ENCODE measurements around the gene FBLN2.

The FBLN2 gene

DNA sequence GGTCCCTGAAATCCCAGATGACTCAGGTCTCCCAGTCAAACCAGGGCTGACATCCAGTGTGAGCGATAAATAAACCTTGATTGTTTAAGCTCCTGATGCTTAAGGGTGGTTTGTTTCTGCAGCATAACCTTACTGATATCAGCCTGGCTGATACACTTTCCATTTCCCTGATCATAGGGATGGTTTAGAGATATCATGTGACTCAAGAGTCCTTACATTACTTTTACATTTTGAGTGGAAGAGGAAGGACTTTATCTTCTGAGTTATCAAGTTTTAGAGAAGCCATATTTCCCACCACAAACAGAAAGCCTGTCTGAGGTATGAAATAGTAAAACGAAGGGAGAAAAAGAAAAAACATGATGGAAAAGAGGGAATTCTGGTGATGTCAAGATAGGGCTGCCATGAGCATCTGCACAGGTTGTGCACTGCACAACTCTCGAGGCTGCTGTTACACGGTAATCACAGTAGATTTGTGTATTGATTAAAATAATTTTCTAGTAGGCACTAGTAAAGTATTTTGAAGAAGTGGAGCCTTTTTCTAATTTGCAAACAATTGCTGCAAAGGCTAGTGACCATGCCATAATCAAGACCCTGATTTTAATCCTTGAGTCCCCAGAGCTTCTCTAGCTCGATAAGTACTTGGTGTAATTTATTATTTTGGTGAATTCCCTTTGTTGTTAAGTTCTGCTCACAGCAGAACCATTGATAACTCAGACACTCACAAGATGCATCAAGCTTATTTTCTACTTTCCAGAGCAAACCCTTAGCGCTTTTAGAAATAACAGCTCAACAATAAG, 34.1 kb upstream of the FBLN2 start:
- no peak overlapping the region for H3K4me3 ChIP-seq (ENCODE audit: low read depth in 1 of 2, low read length in 2 of 2)
- H3K36me3 ChIP-seq (ENCODE audit: insufficient read depth, low read length) = no peaks in the 10 kb centered on the region
- DNase-seq (no peak), ATAC-seq (ENCODE audit: insufficient read depth, low read depth) (no peak)
- H3K79me2 ChIP-seq (ENCODE audit: insufficient read depth, low read length) = no peaks in the 10 kb centered on the region
- TF ChIP-seq, protein P1, sequence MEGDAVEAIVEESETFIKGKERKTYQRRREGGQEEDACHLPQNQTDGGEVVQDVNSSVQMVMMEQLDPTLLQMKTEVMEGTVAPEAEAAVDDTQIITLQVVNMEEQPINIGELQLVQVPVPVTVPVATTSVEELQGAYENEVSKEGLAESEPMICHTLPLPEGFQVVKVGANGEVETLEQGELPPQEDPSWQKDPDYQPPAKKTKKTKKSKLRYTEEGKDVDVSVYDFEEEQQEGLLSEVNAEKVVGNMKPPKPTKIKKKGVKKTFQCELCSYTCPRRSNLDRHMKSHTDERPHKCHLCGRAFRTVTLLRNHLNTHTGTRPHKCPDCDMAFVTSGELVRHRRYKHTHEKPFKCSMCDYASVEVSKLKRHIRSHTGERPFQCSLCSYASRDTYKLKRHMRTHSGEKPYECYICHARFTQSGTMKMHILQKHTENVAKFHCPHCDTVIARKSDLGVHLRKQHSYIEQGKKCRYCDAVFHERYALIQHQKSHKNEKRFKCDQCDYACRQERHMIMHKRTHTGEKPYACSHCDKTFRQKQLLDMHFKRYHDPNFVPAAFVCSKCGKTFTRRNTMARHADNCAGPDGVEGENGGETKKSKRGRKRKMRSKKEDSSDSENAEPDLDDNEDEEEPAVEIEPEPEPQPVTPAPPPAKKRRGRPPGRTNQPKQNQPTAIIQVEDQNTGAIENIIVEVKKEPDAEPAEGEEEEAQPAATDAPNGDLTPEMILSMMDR (IDR thresholded peaks at IDR 0.05; ENCODE audit: borderline replicate concordance, extremely low read depth, low read length, poor library complexity, severe bottlenecking) = no peak
- TF ChIP-seq EZH2 (IDR thresholded peaks at IDR 0.05; ENCODE audit: borderline replicate concordance, low read depth, low read length, severe bottlenecking) = no peak
- no peaks in the 10 kb centered on the region; the same call in 1 of the 2 replicates for H4K20me1 ChIP-seq (ENCODE audit: insufficient read depth, low read length)
- H3K9me3 ChIP-seq (ENCODE audit: insufficient read depth, low read length, severe bottlenecking) = no peaks in the 10 kb centered on the region
- no peak overlapping the region for H3K27ac ChIP-seq (ENCODE audit: low read length)
- no peaks in the 10 kb centered on the region for H3K27me3 ChIP-seq (ENCODE audit: insufficient read depth, low read length, poor library complexity)
- H3K4me1 ChIP-seq (ENCODE audit: insufficient read depth, low read length) = no peaks in the 10 kb centered on the region
- H3K9ac ChIP-seq (ENCODE audit: low read depth, low read length) = no peak overlapping the region
- H3K4me2 ChIP-seq (ENCODE audit: insufficient read depth, low read length) = no peak overlapping the region
- H2AFZ ChIP-seq (ENCODE audit: low read depth, low read length) = no peak overlapping the region

DNA sequence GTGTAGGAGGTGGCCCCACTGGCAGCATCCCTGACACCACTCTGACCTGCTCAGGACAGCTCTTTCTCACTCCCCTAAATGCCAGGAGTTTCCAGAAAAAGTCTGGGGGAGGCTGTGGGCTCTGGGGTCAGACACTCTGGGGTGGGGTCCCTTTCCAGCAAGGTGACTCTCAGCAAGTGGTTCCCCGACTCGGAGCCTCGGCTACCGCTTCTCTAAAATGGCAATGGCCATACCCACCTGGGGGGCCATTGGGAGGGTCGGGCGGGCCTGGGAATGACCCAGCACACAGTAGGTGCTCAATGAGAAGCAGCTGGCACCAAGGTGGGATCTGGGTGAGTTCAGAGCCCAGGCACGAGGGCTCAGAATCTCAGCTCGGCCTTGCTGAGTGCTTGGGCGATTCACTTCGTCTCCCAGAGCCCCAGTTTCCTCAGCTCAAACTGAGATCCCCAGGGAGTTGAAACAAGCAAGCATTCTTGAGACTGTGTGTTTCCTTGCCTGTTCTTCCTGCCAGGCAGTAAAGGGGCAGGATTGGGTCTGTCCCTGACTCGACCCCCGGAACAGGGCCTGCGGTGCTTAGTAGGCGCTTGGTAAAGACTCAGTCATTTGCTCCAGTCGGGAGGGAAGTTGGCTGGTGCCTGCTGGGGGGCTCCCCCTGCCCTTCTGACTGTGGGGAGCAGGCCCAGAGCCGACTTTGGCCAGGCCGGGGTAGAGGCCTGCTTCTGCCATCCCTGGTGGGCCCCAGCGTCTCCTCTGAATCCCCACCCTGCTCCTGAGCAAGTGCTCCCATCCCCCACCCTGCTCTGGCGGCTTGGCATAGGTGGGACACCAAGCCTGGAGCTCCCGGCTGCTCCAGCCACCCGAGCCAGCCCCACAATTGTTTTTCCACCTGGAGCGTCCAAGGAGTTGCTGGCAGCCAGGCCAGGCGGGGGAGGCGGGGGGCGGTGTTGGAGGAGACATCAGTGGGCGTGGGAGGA, 32.9 kb upstream of the FBLN2 start:
- Histone ChIP-seq H3K9ac (ENCODE audit: low read depth, low read length) (no peak overlapping the region), H3K27me3 (ENCODE audit: insufficient read depth, low read length, poor library complexity) (no peaks in the 10 kb centered on the region), H2AFZ (ENCODE audit: low read depth, low read length) (no peak overlapping the region)

DNA sequence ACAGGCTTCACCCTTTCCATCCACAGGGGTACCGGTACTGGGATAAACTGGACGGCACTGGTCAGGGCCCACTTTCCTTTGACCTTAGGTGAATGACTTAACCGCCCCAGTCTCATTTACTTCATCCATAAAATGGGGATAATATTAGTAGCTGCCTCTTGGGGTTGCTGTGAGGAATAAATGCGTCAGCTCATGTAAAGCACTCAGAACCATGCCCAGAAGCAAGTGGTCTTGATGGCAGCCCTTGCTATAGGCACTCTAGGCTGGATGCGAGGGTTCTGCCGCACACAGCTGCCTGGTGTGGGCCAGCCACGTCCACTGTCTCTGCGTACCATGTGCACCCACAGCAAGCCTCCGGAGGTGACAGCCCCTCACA, 32.2 kb upstream of the FBLN2 start:
- H3K27me3 ChIP-seq (ENCODE audit: insufficient read depth, low read length, poor library complexity) = no peaks in the 10 kb centered on the region
- H2AFZ ChIP-seq (ENCODE audit: low read depth, low read length) = no peak overlapping the region
- no peaks in the 10 kb centered on the region for H3K4me1 ChIP-seq (ENCODE audit: insufficient read depth, low read length)
- ATAC-seq (ENCODE audit: insufficient read depth, low read depth) = no peak
- H3K9me3 ChIP-seq (ENCODE audit: insufficient read depth, low read length, severe bottlenecking) = no peaks in the 10 kb centered on the region
- no peak overlapping the region for H3K4me2 ChIP-seq (ENCODE audit: insufficient read depth, low read length)
- no peaks in the 10 kb centered on the region for H3K36me3 ChIP-seq (ENCODE audit: insufficient read depth, low read length)
- no peak overlapping the region for H3K27ac ChIP-seq (ENCODE audit: low read length)
- no peak overlapping the region for H3K9ac ChIP-seq (ENCODE audit: low read depth, low read length)
- TF ChIP-seq, protein P1 (IDR thresholded peaks at IDR 0.05; ENCODE audit: borderline replicate concordance, extremely low read depth, low read length, poor library complexity, severe bottlenecking) = no peak
- TF ChIP-seq EZH2 (IDR thresholded peaks at IDR 0.05; ENCODE audit: borderline replicate concordance, low read depth, low read length, severe bottlenecking) = no peak
- no peaks in the 10 kb centered on the region; the same call in 1 of the 2 replicates for H4K20me1 ChIP-seq (ENCODE audit: insufficient read depth, low read length)
- no peak for DNase-seq
- no peak overlapping the region for H3K4me3 ChIP-seq (ENCODE audit: low read depth in 1 of 2, low read length in 2 of 2)
- no peaks in the 10 kb centered on the region for H3K79me2 ChIP-seq (ENCODE audit: insufficient read depth, low read length)

More for the DNA sequence above, 32.9 kb upstream of the FBLN2 start:
- H4K20me1 ChIP-seq (ENCODE audit: insufficient read depth, low read length) = no peaks in the 10 kb centered on the region; the same call in 1 of the 2 replicates
- no peaks in the 10 kb centered on the region for H3K4me1 ChIP-seq (ENCODE audit: insufficient read depth, low read length)
- no peak overlapping the region for H3K4me2 ChIP-seq (ENCODE audit: insufficient read depth, low read length)
- no peak for TF ChIP-seq EZH2 (IDR thresholded peaks at IDR 0.05; ENCODE audit: borderline replicate concordance, low read depth, low read length, severe bottlenecking)
- TF ChIP-seq, protein P1 (IDR thresholded peaks at IDR 0.05; ENCODE audit: borderline replicate concordance, extremely low read depth, low read length, poor library complexity, severe bottlenecking) = no peak
- no peak overlapping the region for H3K4me3 ChIP-seq (ENCODE audit: low read depth in 1 of 2, low read length in 2 of 2)
- DNase-seq = no peak
- no peaks in the 10 kb centered on the region for H3K79me2 ChIP-seq (ENCODE audit: insufficient read depth, low read length)
- H3K9me3 ChIP-seq (ENCODE audit: insufficient read depth, low read length, severe bottlenecking) = no peaks in the 10 kb centered on the region
- no peak for ATAC-seq (ENCODE audit: insufficient read depth, low read depth)
- H3K27ac ChIP-seq (ENCODE audit: low read length) = no peak overlapping the region
- H3K36me3 ChIP-seq (ENCODE audit: insufficient read depth, low read length) = no peaks in the 10 kb centered on the region
